ENCODE data around the gene PAXX.

GRCh38 chr9:136949817-136950655 lies 42.2 kb upstream of the PAXX start:
- TF ChIP-seq POLR2AphosphoS5 (IDR thresholded peaks at IDR 0.05; ENCODE audit: control insufficient read depth, insufficient read depth, low read depth, low read length) (no peak), POLR2A (conservative IDR thresholded peaks at IDR 0.05) (peak; percentile 67), ZNF318 (IDR thresholded peaks at IDR 0.05; ENCODE audit: borderline replicate concordance in 1 of 2, low read depth in 1 of 2) (no peak), CBX3 (IDR thresholded peaks at IDR 0.05; ENCODE audit: borderline replicate concordance in 1 of 2, low read length in 2 of 2) (no peak), FOXP1 (CRISPR knock-in tag; IDR thresholded peaks at IDR 0.05) (no peak)

Measured in K562 (cell line).